Tibial nerve (tissue), 4 donors: Measurements from ENCODE around the gene LAYN. TPM values are rescaled to one million over a fixed set of nuclear protein-coding genes. Genes with fewer than 3 reads are reported as not detected.
A peak's percentile ranks its signal among the peaks of the same experiment; 100 is the strongest.

Source experiments
- DNase-seq, 2 donors: peaks; one replicate each; pipeline ENCODE4 v3.0.0-alpha.2; 2019; ENCODE audit warnings: low spot score in 2 of 2
- H3K27ac ChIP-seq, 4 donors: fragments of 200-600 bp; sonication (generic) in 3 of 4; one replicate each; pipeline ENCODE4 v1.5.1; 2017 to 2019; ENCODE audit warnings: mild to moderate bottlenecking in 1 of 4
- H3K27me3 ChIP-seq, 2 donors: fragments of 200-600 bp; sonication (generic) in 1 of 2; one replicate each; pipeline versions ENCODE4 v1.5.1 to v1.6.0; 2017 to 2019
- H3K36me3 ChIP-seq, 3 donors: fragments of 200-600 bp; sonication (generic); one replicate each; pipeline ENCODE4 v1.5.1; 2018 to 2019
- H3K4me1 ChIP-seq, 4 donors: fragments of 200-600 bp; sonication (generic) in 3 of 4; one replicate each; pipeline ENCODE4 v1.5.1; 2017 to 2019
- H3K4me3 ChIP-seq, 4 donors: fragments of 200-600 bp; sonication (generic) in 3 of 4; one replicate each; pipeline ENCODE4 v1.5.1; 2017 to 2019; ENCODE audit warnings: mild to moderate bottlenecking in 1 of 4, moderate library complexity in 1 of 4
- H3K9me3 ChIP-seq, 4 donors: fragments of 200-600 bp; sonication (generic) in 3 of 4; one replicate each; pipeline ENCODE4 v1.5.1; 2017 to 2019
- EP300 ChIP-seq, 2 donors: sonication (generic); formaldehyde crosslinking; IDR thresholded peaks; one replicate each; pipeline ENCODE4 v1.6.1; 2017; ENCODE audit warnings: antibody characterized with exemption in 2 of 2, mild to moderate bottlenecking in 1 of 2
- POLR2A ChIP-seq, 2 donors: fragments of 450-650 bp; IDR thresholded peaks; one replicate each; pipeline ENCODE4 v1.6.1; 2017; ENCODE audit warnings: antibody characterized with exemption in 2 of 2, mild to moderate bottlenecking in 2 of 2, moderate library complexity in 2 of 2
- WGBS, 2 donors: methylation state at CpG; one replicate each; pipeline ENCODE4 v1.1.5; 2018; 5-methylcytosine and 5-hydroxymethylcytosine counted together
- total RNA-seq, 4 donors: library from RNA; depleted of rRNA; stranded (reverse); fragments of >200 nt; gene quantifications; one replicate each; pipeline ENCODE4 v1.1.0, GENCODE V29; 2016
- TF ChIP-seq, protein P1 (sequence below), 5 experiments: fragments of 200-600 bp in 3 of 5; fragments of 450-650 bp in 2 of 5; sonication (generic) in 3 of 5; IDR thresholded peaks; one replicate each; pipeline ENCODE4 v1.5.1; 2016 to 2019; ENCODE audit warnings: antibody characterized with exemption in 5 of 5, mild to moderate bottlenecking in 3 of 5, moderate library complexity in 2 of 5

Gene LAYN
- total RNA-seq, 4 donors from 2014 or later = 4.6 to 20.1 (median 5.2) TPM

DNA sequence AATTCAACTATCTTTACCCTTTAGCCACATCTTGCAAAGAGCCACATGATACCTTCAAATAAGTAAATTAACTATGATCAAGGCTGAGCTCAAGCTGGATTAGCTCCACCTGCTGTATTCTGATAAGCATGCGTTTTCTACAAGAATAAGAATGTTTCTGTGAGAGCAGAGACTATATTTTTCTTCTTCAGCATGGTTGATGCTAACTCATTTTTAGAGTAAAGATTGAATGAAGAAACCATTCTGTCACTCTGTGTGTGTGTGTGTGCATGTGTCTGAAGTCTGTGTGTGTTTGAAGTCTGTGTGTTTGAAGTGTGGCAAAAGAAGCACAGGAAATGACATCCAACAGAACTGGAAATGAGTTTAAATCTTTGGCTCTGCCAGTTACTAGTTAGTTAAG lies 12.0 kb upstream of the LAYN start:
- 61 to 63% methylated on average over 1 of the region's 1 CpG for WGBS, 2 donors
- H3K4me1 ChIP-seq = peaks cover 0 to 11% (median 4%) of the 10 kb centered on the region in 4 donors
- no peak overlapping the region for H3K27ac ChIP-seq
- H3K4me3 ChIP-seq = no peak overlapping the region
- H3K36me3 ChIP-seq = no peaks in the 10 kb centered on the region
- H3K27me3 ChIP-seq = no peaks in the 10 kb centered on the region
- no peak for DNase-seq
- TF ChIP-seq POLR2A (IDR thresholded peaks at IDR 0.05) (no peak), EP300 (IDR thresholded peaks at IDR 0.05) (no peak)
- TF ChIP-seq, protein P1, sequence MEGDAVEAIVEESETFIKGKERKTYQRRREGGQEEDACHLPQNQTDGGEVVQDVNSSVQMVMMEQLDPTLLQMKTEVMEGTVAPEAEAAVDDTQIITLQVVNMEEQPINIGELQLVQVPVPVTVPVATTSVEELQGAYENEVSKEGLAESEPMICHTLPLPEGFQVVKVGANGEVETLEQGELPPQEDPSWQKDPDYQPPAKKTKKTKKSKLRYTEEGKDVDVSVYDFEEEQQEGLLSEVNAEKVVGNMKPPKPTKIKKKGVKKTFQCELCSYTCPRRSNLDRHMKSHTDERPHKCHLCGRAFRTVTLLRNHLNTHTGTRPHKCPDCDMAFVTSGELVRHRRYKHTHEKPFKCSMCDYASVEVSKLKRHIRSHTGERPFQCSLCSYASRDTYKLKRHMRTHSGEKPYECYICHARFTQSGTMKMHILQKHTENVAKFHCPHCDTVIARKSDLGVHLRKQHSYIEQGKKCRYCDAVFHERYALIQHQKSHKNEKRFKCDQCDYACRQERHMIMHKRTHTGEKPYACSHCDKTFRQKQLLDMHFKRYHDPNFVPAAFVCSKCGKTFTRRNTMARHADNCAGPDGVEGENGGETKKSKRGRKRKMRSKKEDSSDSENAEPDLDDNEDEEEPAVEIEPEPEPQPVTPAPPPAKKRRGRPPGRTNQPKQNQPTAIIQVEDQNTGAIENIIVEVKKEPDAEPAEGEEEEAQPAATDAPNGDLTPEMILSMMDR (IDR thresholded peaks at IDR 0.05) = no peak
- H3K9me3 ChIP-seq = no peaks in the 10 kb centered on the region

DNA sequence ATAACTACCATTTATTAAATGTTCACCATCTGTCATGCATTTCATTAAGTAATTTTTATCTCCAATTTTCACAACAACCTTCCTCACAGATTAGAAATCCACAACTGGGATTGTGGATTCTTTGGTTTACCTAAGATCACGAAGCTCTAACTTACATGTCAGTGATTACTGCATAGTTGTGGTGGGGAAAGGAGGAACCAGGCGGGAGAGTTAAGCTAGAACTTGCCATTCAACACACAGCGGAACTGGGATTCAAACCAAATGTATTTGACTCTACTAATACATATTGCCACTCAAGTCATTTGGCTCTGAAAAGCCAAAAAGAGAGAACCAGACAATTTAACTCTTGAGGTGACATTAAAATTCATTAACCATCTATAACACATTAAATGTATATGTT lies 10.4 kb upstream of the LAYN start:
- peak overlapping the region in 1 of 4 donors; percentile 42 for H3K27ac ChIP-seq
- H3K4me3 ChIP-seq = no peak overlapping the region
- H3K36me3 ChIP-seq = no peaks in the 10 kb centered on the region
- TF ChIP-seq, protein P1 (IDR thresholded peaks at IDR 0.05) = no peak
- TF ChIP-seq POLR2A (IDR thresholded peaks at IDR 0.05) (no peak), EP300 (IDR thresholded peaks at IDR 0.05) (no peak)
- no peaks in the 10 kb centered on the region for H3K27me3 ChIP-seq
- DNase-seq = no peak
- 34 to 52% methylated on average over 3 of the region's 3 CpGs for WGBS, 2 donors
- H3K9me3 ChIP-seq = no peaks in the 10 kb centered on the region
- H3K4me1 ChIP-seq = peaks cover 0 to 11% (median 4%) of the 10 kb centered on the region in 4 donors

DNA sequence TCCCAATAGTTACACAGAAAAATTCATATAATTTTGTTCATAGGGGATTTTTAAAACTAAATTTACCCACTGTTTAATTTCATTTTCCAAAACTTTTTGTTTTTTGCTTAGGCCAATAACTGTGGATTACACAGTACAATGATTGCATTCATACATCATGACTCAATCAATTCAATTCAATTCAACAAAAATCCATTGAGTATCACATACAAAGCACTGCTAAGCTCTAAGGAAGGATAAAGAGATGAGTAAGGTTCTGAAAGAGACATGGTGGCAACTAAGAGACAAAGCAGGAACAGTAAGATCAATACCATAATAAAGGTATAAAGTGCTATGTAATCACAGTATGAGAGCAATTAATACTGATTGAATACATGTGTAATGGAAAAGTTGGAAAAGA lies 9.4 kb upstream of the LAYN start:
- Histone ChIP-seq H3K4me3 (no peak overlapping the region), H3K4me1 (peaks cover 0 to 8% (median 3%) of the 10 kb centered on the region in 4 donors), H3K9me3 (no peaks in the 10 kb centered on the region), H3K27me3 (no peaks in the 10 kb centered on the region), H3K36me3 (no peaks in the 10 kb centered on the region), H3K27ac (peak overlapping the region in 2 of 4 donors; percentile 26 to 73)
- TF ChIP-seq EP300 (IDR thresholded peaks at IDR 0.05) = no peak
- TF ChIP-seq POLR2A (IDR thresholded peaks at IDR 0.05) = no peak
- TF ChIP-seq, protein P1 (IDR thresholded peaks at IDR 0.05) = no peak
- no peak for DNase-seq

DNA sequence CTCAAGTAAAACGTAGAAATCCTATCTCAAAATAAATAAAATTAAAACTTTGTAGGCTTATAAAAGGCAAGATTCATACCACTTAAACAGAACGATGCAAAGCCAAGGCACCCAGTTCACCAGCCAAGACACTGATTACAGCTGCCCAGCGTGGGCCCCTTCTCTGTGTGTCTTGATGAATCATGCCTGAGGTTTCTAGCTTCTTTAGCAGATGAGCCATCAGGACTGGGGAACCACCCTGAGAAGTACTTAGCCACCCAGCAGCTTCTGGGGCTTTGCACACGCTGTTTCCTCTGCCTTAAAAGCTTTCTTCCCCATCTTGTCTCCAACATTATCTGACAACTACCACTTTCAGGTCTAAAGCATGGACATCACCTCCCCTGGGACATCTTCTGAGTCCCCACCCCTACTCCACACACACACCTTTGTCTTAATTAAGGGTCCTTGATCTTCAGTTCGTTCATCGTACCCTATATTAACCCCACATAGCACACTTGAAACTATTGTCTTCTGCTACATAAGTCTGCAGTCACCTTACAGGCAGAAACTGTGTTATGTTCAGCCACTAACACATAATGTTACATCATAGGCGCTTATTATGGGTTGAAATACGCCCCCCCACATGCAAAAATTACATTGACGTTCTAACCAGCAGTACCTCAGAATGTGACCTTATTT lies 8.7 kb upstream of the LAYN start:
- H3K27ac ChIP-seq = peak overlapping the region in 1 of 4 donors; percentile 73
- H3K36me3 ChIP-seq = no peaks in the 10 kb centered on the region
- H3K4me3 ChIP-seq = no peak overlapping the region
- H3K27me3 ChIP-seq = no peaks in the 10 kb centered on the region
- H3K4me1 ChIP-seq = peaks cover 0 to 8% (median 3%) of the 10 kb centered on the region in 4 donors
- 64 to 67% methylated on average over 9 of the region's 9 CpGs for WGBS, 2 donors
- H3K9me3 ChIP-seq = no peaks in the 10 kb centered on the region
- TF ChIP-seq, protein P1 (IDR thresholded peaks at IDR 0.05) = no peak
- TF ChIP-seq POLR2A (IDR thresholded peaks at IDR 0.05) = no peak
- TF ChIP-seq EP300 (IDR thresholded peaks at IDR 0.05) = no peak
- no peak for DNase-seq

DNA sequence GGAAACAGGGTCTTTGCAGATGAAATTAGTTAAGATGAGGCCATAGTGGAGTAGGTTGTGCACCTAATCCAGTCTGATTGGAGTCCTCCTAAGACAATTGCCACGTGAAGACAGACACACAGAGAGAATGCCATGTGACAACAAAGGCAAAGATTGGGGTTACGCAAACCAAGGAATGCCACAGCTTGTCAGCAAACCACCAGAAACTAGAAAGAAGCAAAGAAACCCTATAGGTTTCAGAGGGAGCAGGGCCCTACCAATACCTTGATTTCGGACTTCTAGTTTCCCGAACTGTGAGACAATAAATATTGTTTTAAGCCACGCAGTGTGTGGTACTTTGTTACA lies 8.2 kb upstream of the LAYN start:
- DNase-seq = no peak
- TF ChIP-seq POLR2A (IDR thresholded peaks at IDR 0.05) (no peak), EP300 (IDR thresholded peaks at IDR 0.05) (no peak)
- TF ChIP-seq, protein P1 (IDR thresholded peaks at IDR 0.05) = no peak

More for the DNA sequence above, 8.2 kb upstream of the LAYN start:
- peaks cover 0 to 8% (median 3%) of the 10 kb centered on the region in 4 donors for H3K4me1 ChIP-seq
- H3K9me3 ChIP-seq = no peaks in the 10 kb centered on the region
- no peak overlapping the region for H3K4me3 ChIP-seq
- H3K27me3 ChIP-seq = no peaks in the 10 kb centered on the region
- H3K36me3 ChIP-seq = no peaks in the 10 kb centered on the region
- WGBS, 2 donors = 87 to 88% methylated on average over 5 of the region's 5 CpGs
- peak overlapping the region in 1 of 4 donors; percentile 73 for H3K27ac ChIP-seq
